Vagina (tissue), 2 donors: ENCODE results near the gene KCTD14.

Experiments used
- POLR2A ChIP-seq, 2 donors: fragments of 450-650 bp; IDR thresholded peaks; one replicate each; pipeline ENCODE4 v1.6.1; 2017; ENCODE audit warnings: antibody characterized with exemption in 2 of 2, mild to moderate bottlenecking in 2 of 2, moderate library complexity in 2 of 2
- TF ChIP-seq, protein P1 (sequence below), 3 experiments: fragments of 450-650 bp in 2 of 3; fragments of 200-600 bp in 1 of 3; sonication (generic) in 1 of 3; IDR thresholded peaks; one replicate each; pipeline ENCODE4 v1.5.1; 2017 to 2019; ENCODE audit warnings: antibody characterized with exemption in 3 of 3, mild to moderate bottlenecking in 2 of 3, moderate library complexity in 2 of 3

DNA sequence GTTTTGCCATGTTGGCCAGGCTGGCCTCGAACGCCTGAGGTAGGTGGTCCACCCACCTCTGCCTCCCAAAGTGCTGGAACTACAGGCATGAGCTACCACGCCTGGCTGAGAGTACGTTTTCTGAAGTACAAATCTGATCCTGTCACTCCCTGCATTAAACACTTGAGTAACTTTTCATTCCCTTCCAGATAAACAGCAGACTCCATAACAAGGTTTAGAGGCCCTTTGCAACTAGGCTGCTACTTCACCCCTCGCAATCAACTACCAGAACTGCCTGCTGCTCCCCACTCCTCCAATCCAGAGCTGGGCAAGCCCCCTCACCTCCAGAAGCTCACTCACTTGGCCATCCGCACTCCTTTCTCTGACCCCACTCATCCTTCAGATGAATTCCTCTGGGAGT lies 1.5 kb downstream of the KCTD14 start:
- TF ChIP-seq, protein P1, sequence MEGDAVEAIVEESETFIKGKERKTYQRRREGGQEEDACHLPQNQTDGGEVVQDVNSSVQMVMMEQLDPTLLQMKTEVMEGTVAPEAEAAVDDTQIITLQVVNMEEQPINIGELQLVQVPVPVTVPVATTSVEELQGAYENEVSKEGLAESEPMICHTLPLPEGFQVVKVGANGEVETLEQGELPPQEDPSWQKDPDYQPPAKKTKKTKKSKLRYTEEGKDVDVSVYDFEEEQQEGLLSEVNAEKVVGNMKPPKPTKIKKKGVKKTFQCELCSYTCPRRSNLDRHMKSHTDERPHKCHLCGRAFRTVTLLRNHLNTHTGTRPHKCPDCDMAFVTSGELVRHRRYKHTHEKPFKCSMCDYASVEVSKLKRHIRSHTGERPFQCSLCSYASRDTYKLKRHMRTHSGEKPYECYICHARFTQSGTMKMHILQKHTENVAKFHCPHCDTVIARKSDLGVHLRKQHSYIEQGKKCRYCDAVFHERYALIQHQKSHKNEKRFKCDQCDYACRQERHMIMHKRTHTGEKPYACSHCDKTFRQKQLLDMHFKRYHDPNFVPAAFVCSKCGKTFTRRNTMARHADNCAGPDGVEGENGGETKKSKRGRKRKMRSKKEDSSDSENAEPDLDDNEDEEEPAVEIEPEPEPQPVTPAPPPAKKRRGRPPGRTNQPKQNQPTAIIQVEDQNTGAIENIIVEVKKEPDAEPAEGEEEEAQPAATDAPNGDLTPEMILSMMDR (IDR thresholded peaks at IDR 0.05), result no peak
- no peak for TF ChIP-seq POLR2A (IDR thresholded peaks at IDR 0.05)
